GM12874 (cell line): ENCODE results near the gene IGSF21.

Source experiments
- CTCF ChIP-seq: IDR thresholded peaks from 2 replicates; pipeline ENCODE4 v1.5.1; 2011; ENCODE audit warnings: low read depth, mild to moderate bottlenecking, control low read depth, low read length, moderate library complexity; ENCODE audit not compliant: insufficient read depth

IGSF21 gene

GRCh38 chr1:18099026-18099425, 8.6 kb upstream of the IGSF21 start:
- no peak for TF ChIP-seq CTCF

- TF ChIP-seq CTCF, result no peak
Measured at GRCh38 chr1:18100060-18100459, 7.5 kb upstream of the IGSF21 start.

GRCh38 chr1:18100491-18101063, 7.0 kb upstream of the IGSF21 start:
- peak; percentile 72 for TF ChIP-seq CTCF

- no peak for TF ChIP-seq CTCF
Measured at GRCh38 chr1:18101508-18101907, 6.1 kb upstream of the IGSF21 start.

- TF ChIP-seq CTCF, result no peak
Measured at GRCh38 chr1:18103788-18104421, 3.7 kb upstream of the IGSF21 start.

GRCh38 chr1:18104546-18105100, 3.0 kb upstream of the IGSF21 start:
- TF ChIP-seq CTCF, result no peak

- TF ChIP-seq CTCF, result no peak
Measured at GRCh38 chr1:18105196-18105595, 2.4 kb upstream of the IGSF21 start.
